Brain microvascular endothelial cell (primary cell): Measurements from ENCODE around the gene PPP1R13B.

Source experiments
- DNase-seq: peaks from one replicate; pipeline ENCODE4 v3.0.0-alpha.2; 2020
- H3K27ac ChIP-seq: fragments of 250-450 bp; sonication (Bioruptor Pico); 2 replicates; pipeline ENCODE4 v1.5.1; 2020; ENCODE audit warnings: mild to moderate bottlenecking, moderate library complexity
- H3K27me3 ChIP-seq: fragments of 250-450 bp; sonication (Bioruptor Pico); replicated peaks from 2 replicates; pipeline ENCODE4 v1.5.1; 2020; ENCODE audit warnings: mild to moderate bottlenecking
- H3K36me3 ChIP-seq: fragments of 250-450 bp; sonication (Bioruptor Pico); replicated peaks from 2 replicates; pipeline ENCODE4 v1.5.1; 2020; ENCODE audit warnings: mild to moderate bottlenecking
- H3K4me3 ChIP-seq: 2 replicates; pipeline ENCODE4 v1.5.1; 2011; ENCODE audit warnings: low read depth, mild to moderate bottlenecking, control low read depth, low read length, moderate library complexity
- in situ Hi-C: cut with HindIII; loops from 2 replicates; pipeline ENCODE4 v1.10.0; 2017; ENCODE audit warnings: low sequenced_read_pairs, low pct_ligation_motif_present
- TF ChIP-seq, protein P1 (sequence below): IDR thresholded peaks from 2 replicates; pipeline ENCODE4 v1.5.1; 2011; ENCODE audit warnings: low read depth, mild to moderate bottlenecking, moderate library complexity, low read length, control low read depth, inconsistent platforms; ENCODE audit errors: missing control alignments

PPP1R13B gene

DNA sequence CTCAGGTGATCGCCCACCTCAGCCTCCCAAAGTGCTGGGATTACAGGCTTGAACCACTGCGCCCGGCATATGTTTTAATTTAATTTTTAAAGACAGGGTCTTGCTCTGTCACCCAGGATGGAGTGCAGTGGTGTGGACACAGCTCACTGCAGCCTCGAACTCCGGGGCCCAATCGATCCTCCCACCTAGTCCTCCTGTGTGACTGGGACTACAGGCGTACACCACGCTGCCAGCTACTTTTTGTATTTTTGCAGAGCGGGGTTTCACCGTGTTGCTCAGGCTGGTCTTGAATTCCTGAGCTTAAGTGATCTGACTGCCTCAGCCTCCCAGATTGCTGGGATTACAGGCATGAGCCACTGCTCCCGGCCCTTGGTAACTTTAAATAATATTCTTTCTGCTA is 30.8 kb upstream of the PPP1R13B start:
- in situ Hi-C loops = no loop called here
- no peak overlapping the region for H3K4me3 ChIP-seq
- H3K36me3 ChIP-seq = no peaks in the 10 kb centered on the region
- TF ChIP-seq, protein P1, sequence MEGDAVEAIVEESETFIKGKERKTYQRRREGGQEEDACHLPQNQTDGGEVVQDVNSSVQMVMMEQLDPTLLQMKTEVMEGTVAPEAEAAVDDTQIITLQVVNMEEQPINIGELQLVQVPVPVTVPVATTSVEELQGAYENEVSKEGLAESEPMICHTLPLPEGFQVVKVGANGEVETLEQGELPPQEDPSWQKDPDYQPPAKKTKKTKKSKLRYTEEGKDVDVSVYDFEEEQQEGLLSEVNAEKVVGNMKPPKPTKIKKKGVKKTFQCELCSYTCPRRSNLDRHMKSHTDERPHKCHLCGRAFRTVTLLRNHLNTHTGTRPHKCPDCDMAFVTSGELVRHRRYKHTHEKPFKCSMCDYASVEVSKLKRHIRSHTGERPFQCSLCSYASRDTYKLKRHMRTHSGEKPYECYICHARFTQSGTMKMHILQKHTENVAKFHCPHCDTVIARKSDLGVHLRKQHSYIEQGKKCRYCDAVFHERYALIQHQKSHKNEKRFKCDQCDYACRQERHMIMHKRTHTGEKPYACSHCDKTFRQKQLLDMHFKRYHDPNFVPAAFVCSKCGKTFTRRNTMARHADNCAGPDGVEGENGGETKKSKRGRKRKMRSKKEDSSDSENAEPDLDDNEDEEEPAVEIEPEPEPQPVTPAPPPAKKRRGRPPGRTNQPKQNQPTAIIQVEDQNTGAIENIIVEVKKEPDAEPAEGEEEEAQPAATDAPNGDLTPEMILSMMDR = no peak
- no peak for DNase-seq
- no peak overlapping the region for H3K27ac ChIP-seq
- no peaks in the 10 kb centered on the region for H3K27me3 ChIP-seq

DNA sequence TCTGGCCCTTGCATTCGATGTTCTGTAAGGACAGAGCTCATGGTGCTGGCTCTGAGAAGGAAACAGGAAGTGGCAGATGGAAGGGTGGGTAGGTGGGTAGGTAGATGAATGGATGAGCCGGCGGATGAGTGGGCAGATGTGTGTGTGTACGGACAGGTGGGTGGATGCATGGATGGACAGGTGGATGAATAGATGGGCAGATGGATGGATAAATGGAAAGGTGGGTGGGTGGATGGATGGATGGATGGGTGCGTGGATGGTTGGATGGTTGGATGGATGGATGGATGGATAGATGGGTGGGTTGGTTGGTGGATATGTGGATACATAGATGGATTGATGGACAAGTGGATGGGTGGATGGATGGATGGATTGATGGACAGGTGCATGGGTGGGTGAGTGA is 27.6 kb upstream of the PPP1R13B start:
- no peak overlapping the region for H3K4me3 ChIP-seq
- no peak overlapping the region for H3K27ac ChIP-seq
- in situ Hi-C loops = no loop called here
- TF ChIP-seq, protein P1 = no peak
- H3K27me3 ChIP-seq = no peaks in the 10 kb centered on the region
- no peaks in the 10 kb centered on the region for H3K36me3 ChIP-seq
- DNase-seq = no peak

DNA sequence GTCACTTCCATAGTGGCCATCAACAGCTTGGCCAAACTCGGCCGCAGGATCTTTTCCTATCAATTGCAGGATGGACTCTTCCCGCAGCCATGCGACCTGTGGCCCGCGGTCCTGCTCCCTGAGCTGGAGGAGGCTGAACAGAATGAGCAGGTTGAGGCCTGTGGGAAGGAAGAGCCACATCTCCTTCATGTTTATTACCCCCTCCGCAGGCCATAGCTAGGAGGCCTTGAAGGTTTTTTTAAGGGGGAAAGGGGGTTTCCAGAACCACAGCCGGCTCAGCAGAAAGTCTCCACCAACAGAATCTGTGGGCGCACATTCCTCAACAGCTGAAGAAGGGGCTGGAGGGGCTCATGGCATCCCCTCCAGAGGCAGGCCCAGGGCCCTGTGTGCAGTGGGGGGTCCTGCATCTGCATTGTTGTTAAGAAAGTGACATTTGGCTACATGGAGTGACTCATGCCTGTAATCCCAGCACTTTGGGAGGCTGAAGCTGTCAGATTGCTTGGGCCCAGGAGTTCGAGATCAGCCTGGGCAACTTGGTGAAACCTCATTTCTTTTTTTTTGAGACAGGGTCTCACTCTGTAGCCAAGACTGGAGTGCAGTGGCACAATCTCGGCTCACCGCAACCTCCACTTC is 25.2 kb upstream of the PPP1R13B start:
- TF ChIP-seq, protein P1 = no peak
- no peak overlapping the region for H3K4me3 ChIP-seq
- no peak for DNase-seq
- in situ Hi-C loops = no loop called here
- H3K27ac ChIP-seq = no peak overlapping the region
- H3K27me3 ChIP-seq = no peaks in the 10 kb centered on the region
- no peaks in the 10 kb centered on the region for H3K36me3 ChIP-seq

DNA sequence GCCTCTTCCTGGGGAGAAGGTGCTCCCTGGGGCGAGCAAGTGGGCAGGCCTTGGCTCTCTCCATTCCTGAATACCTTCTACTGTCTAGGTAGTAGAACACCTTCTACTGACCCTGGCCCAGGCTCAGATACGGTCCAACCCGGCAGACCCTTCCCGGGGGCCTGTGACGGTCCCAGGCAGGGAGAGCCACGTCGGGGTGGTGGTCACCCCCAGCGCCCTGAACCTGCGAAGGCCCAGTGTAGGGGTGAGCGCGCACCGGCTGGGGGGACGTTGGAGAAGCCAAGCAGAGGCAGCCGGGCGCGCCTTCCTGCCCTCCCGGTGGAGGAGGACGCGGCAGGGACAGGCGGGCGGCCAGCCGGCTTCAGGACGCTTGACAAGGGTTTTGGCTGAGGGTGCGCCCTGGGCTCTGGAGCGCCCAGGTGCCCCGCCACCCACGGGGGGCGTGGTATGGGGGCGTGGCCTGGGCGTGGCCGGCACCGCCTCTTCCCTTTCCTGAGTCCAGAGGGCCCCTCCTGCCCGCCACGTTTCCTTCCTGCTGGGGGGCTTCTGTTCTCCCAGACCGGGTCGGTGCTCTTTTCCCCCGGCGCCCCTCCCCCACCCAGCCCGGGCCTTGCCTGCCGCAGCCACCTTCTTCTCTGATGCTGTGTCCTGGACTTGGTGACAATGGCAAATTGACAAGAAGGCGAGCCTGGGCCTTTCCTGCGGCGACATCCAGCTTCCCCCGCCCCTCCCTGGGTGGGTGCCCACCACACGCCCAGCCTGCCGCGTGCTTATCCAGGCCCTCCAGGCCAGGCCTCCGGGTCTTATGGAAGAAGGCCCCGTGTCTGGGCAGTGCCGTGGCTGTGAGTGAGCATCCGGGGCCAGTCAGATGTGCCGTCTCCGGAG is 24.5 kb upstream of the PPP1R13B start:
- H3K4me3 ChIP-seq = peak overlapping the region; percentile 22
- no peak overlapping the region for H3K27ac ChIP-seq
- in situ Hi-C loops = no loop called here
- H3K27me3 ChIP-seq = no peaks in the 10 kb centered on the region
- no peaks in the 10 kb centered on the region for H3K36me3 ChIP-seq
- DNase-seq = no peak
- TF ChIP-seq, protein P1 = no peak

DNA sequence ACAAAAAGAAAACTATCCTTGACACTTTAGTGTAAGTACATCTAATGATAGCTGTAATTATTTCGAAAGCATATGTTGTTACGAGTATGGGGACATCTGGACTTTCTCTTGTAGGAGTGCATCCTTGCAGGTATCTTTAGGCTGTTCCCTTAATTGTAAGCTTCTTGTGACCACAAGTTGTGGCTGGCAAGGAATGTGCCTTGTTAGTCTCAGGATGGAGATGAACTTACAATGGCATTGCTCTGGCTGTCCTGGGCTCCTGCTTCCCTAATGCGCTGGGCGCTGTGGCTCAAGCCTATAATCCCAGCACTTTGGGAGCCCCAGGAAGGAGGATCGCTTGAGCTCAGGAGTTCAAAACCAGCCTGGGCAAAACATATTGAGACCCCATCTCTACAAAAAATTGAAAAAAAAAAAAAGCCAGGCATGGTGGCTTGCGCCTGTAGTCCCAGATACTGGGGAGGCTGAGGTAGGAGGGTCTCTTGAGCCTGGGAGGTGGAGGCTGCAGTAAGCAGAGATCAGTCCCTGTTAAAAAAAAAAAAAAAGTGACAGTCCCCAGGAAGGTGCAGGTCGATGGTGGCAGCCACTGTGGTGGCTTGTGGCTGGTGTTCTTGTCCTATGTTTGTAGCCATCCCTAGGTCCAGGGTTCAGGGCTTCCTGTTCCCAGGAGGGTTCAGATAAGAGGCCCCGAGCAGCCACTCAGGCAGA is 23.7 kb upstream of the PPP1R13B start:
- no peak overlapping the region for H3K4me3 ChIP-seq
- in situ Hi-C loops = no loop called here

More for the DNA sequence above, 23.7 kb upstream of the PPP1R13B start:
- Histone ChIP-seq H3K27me3 (no peaks in the 10 kb centered on the region), H3K27ac (no peak overlapping the region), H3K36me3 (no peaks in the 10 kb centered on the region)
- TF ChIP-seq, protein P1 = no peak
- no peak for DNase-seq
